HepG2 (cell line): ENCODE measurements around the gene NIFK. TPM values are rescaled to one million over a fixed set of nuclear protein-coding genes. Genes with fewer than 3 reads are reported as not detected.

Experiments
- ATAC-seq: fragments of 200-7000 bp; cut with Tn5 transposase; 3 replicates; pipeline ENCODE4 v1.9.1; 2020; ENCODE audit warnings: mild to moderate bottlenecking, moderate library complexity
- BruUV-seq: library from RNA; stranded (reverse); fragments of 400-500 nt; replicated peaks from 2 replicates; lab custom pipeline; 2021; lab: Mats Ljungman, UMichigan
- CTCF ChIA-PET: fragments of 300-600 bp; formaldehyde crosslinking; extraction: SDS; loops from one replicate; lab custom pipeline; 2021; ENCODE audit warnings: low total read pairs, inconsistent platforms, low intra/inter-chr PET ratio; lab: Yijun Ruan, JAX
- POLR2A ChIA-PET: fragments of 350-600 bp; sonication (Branson Sonifier 250); formaldehyde crosslinking; loops from one replicate; lab custom pipeline; 2020; ENCODE audit warnings: antibody characterized with exemption, inconsistent platforms; lab: Yijun Ruan, JAX
- DNase-seq: peaks from one replicate; pipeline ENCODE4 v3.0.0-alpha.2; 2015; ENCODE audit warnings: low spot score
- FAIRE-seq: peaks from 3 replicates; lab custom pipeline; 2011; peaks lifted over from hg19 to GRCh38; lab: Jason Lieb, UNC
- H2AFZ ChIP-seq: one replicate; pipeline ENCODE4 v1.6.1; 2011; ENCODE audit warnings: low read length, inconsistent platforms
- H3K27ac ChIP-seq: fragments of 300-600 bp; 3 replicates; pipeline ENCODE4 v1.8.0; 2011; ENCODE audit warnings: mixed run types, mild to moderate bottlenecking, mixed read lengths, low read length, inconsistent platforms; ENCODE audit not compliant: insufficient read depth; ENCODE audit errors: extremely low read length
- H3K27me3 ChIP-seq, 2 experiments: fragments of 200-600 bp in 1 of 2; 2 replicates in 1 of 2; 3 replicates in 1 of 2; pipeline versions ENCODE4 v1.6.0 to v1.8.0; 2011; ENCODE audit warnings: low read length in 2 of 2, mild to moderate bottlenecking in 2 of 2, moderate library complexity in 2 of 2, inconsistent platforms in 1 of 2; ENCODE audit not compliant: insufficient read depth in 2 of 2, control insufficient read depth in 1 of 2
- H3K36me3 ChIP-seq, 2 experiments: fragments of 200-600 bp in 1 of 2; replicated peaks in 1 of 2; 2 replicates in 1 of 2; 3 replicates in 1 of 2; pipeline versions ENCODE4 v1.5.1 to v1.8.0; 2011; ENCODE audit warnings: low read length in 2 of 2, inconsistent platforms in 1 of 2; ENCODE audit not compliant: insufficient read depth in 2 of 2, control insufficient read depth in 1 of 2
- H3K4me1 ChIP-seq: 2 replicates; pipeline ENCODE4 v1.5.1; 2012; ENCODE audit warnings: low read length, inconsistent platforms; ENCODE audit not compliant: insufficient read depth
- H3K4me2 ChIP-seq: 2 replicates; pipeline ENCODE4 v1.6.0; 2011; ENCODE audit warnings: low read depth, low read length, inconsistent platforms
- H3K4me3 ChIP-seq, 3 experiments: fragments of 200-600 bp in 1 of 3; sonication (generic), shearing (Covaris generic) in 1 of 3; replicated peaks in 1 of 3; 2 replicates each; pipeline ENCODE4 v1.5.1; 2011 to 2016; ENCODE audit warnings: low read length in 3 of 3, inconsistent platforms in 2 of 3, low read depth in 2 of 3, mild to moderate bottlenecking in 2 of 3, control low read depth in 1 of 3, mixed read lengths in 1 of 3; ENCODE audit not compliant: insufficient read depth in 1 of 3
- H3K79me2 ChIP-seq: one replicate; pipeline ENCODE4 v1.6.1; 2011; ENCODE audit warnings: low read length, inconsistent platforms; ENCODE audit not compliant: insufficient read depth
- H3K9ac ChIP-seq: 2 replicates; pipeline ENCODE4 v1.6.0; 2011; ENCODE audit warnings: mild to moderate bottlenecking, low read depth, low read length, inconsistent platforms; ENCODE audit not compliant: insufficient read depth
- H3K9me3 ChIP-seq: 2 replicates; pipeline ENCODE4 v1.5.1; 2012; ENCODE audit warnings: mild to moderate bottlenecking, low read length
- H4K20me1 ChIP-seq: 2 replicates; pipeline ENCODE4 v1.6.0; 2011; ENCODE audit warnings: inconsistent platforms, mild to moderate bottlenecking, low read length, moderate library complexity; ENCODE audit not compliant: insufficient read depth
- ISX ChIP-seq: sonication (generic); formaldehyde crosslinking; conservative IDR thresholded peaks from 2 replicates; pipeline ENCODE4 v1.5.0; 2020; ENCODE audit warnings: missing genetic modification reagents
- MAF1 ChIP-seq: sonication (generic); formaldehyde crosslinking; IDR thresholded peaks from 2 replicates; pipeline ENCODE4 v1.5.0; 2020; ENCODE audit warnings: missing genetic modification reagents, borderline replicate concordance
- MAFF ChIP-seq: IDR thresholded peaks from 2 replicates; pipeline ENCODE4 v1.6.1; 2011; ENCODE audit warnings: low read depth, low read length, improper control_type of control experiment
- MAFK ChIP-seq, 2 experiments: IDR thresholded peaks in 1 of 2; conservative IDR thresholded peaks in 1 of 2; 2 replicates each; pipeline ENCODE4 v1.6.1; 2011; ENCODE audit warnings: improper control_type of control experiment in 2 of 2, low read length in 2 of 2
- NCOR1 ChIP-seq: fragments of 200-600 bp; sonication (generic); IDR thresholded peaks from 2 replicates; pipeline ENCODE4 v1.7.0; 2017; ENCODE audit warnings: antibody characterized with exemption, low read length, borderline replicate concordance
- NFE2L2 ChIP-seq: fragments of 150-350 bp; IDR thresholded peaks from 2 replicates; pipeline ENCODE4 v1.6.1; 2014; ENCODE audit warnings: low read length
- SMAD1 ChIP-seq: sonication (generic); formaldehyde crosslinking; IDR thresholded peaks from 2 replicates; pipeline ENCODE4 v1.4.0; 2020; ENCODE audit warnings: missing genetic modification reagents, low read depth, mild to moderate bottlenecking, borderline replicate concordance
- TFDP2 ChIP-seq: sonication (generic); formaldehyde crosslinking; IDR thresholded peaks from 2 replicates; pipeline ENCODE4 v1.4.0; 2020; ENCODE audit warnings: missing genetic modification reagents
- ZGPAT ChIP-seq: IDR thresholded peaks from 2 replicates; pipeline ENCODE4 v1.6.1; 2016; ENCODE audit warnings: mild to moderate bottlenecking
- ZKSCAN1 ChIP-seq: fragments of 150-350 bp; IDR thresholded peaks from 2 replicates; pipeline ENCODE4 v1.6.1; 2014; ENCODE audit warnings: low read length
- ZNF468 ChIP-seq: sonication (generic); formaldehyde crosslinking; IDR thresholded peaks from 2 replicates; pipeline ENCODE4 v1.8.0; 2022; ENCODE audit warnings: mild to moderate bottlenecking, moderate library complexity, missing genetic modification reagents
- ZNF646 ChIP-seq: sonication (generic); formaldehyde crosslinking; IDR thresholded peaks from 2 replicates; pipeline ENCODE4 v1.9.0; 2021; ENCODE audit warnings: mild to moderate bottlenecking, missing genetic modification reagents
- WGBS: methylation state at CpG from one replicate; pipeline ENCODE4 v1.1.6; 2017; ENCODE audit warnings: low lambda C conversion rate; 5-methylcytosine and 5-hydroxymethylcytosine counted together
- in situ Hi-C: cut with HindIII; loops from 2 replicates; pipeline ENCODE4 v1.10.0; 2017; ENCODE audit warnings: low pct_unique_long_range_greater_than_20kb; ENCODE audit not compliant: extremely low pct_ligation_motif_present
- intact Hi-C: fragments of 100-400 bp; cut with micrococcal nuclease; formaldehyde crosslinking; loops from one replicate; pipeline ENCODE4 v1.10.0; 2022; ENCODE audit not compliant: unreplicated experiment
- polyA plus RNA-seq, 8 experiments: library from polyadenylated mRNA; depleted of rRNA in 3 of 8; stranded (reverse) in 7 of 8; unstranded in 1 of 8; fragments of >200 nt; fragmentation: Illumina TruSeq in 4 of 8; extraction: Trizol in 4 of 8; gene quantifications; 2 replicates each; pipeline versions ENCODE4 v1.2.1 to v1.2.3, GENCODE V29; 2011 to 2016; ENCODE audit warnings: low read depth in 4 of 8, missing spikeins in 1 of 8, mixed read lengths in 1 of 8; ENCODE audit not compliant: insufficient read depth in 1 of 8
- total RNA-seq, 5 experiments: library from RNA; depleted of rRNA; stranded (reverse); fragments of >200 nt; fragmentation: Illumina TruSeq; extraction: Trizol; gene quantifications; 2 replicates each; pipeline ENCODE4 v1.2.3, GENCODE V29; 2016; ENCODE audit warnings: low read depth in 1 of 5

Gene NIFK
- total and polyA plus RNA-seq, 2 of the 13 experiments (the other 11 are each of a cell fraction or from before 2014, with no cell fraction given), result 19.6 to 105 TPM

- FAIRE-seq, result no peak
Measured at GRCh38 chr2:121783180-121783579, 46.5 kb upstream of the NIFK start.

More at GRCh38 chr2:121783180-121783579, 46.5 kb upstream of the NIFK start:
- POLR2A ChIA-PET, result no interaction called here
- WGBS, result 0% methylated on average over 2 of the region's 2 CpGs
- in situ Hi-C loops, result no loop called here
- H3K9ac ChIP-seq, result no peak overlapping the region
- CTCF ChIA-PET, result no interaction called here
- H2AFZ ChIP-seq, result no peak overlapping the region
- no peak overlapping the region for H3K27ac ChIP-seq
- no peak overlapping the region for H3K4me2 ChIP-seq
- DNase-seq, result no peak
- no peaks in the 10 kb centered on the region for H3K79me2 ChIP-seq
- intact Hi-C loops, result no loop called here
- no peaks in the 10 kb centered on the region for H4K20me1 ChIP-seq
- H3K4me1 ChIP-seq, result peaks cover 17% of the 10 kb centered on the region
- H3K4me3 ChIP-seq, result no peak overlapping the region
- BruUV-seq, result no TSS peak
- no peaks in the 10 kb centered on the region for H3K9me3 ChIP-seq
- ATAC-seq, result no peak
- TF ChIP-seq MAFF (peak; percentile 75), SMAD1 (no peak), ZGPAT (CRISPR knock-in tag) (no peak), NCOR1 (no peak), ZNF468 (CRISPR knock-in tag) (no peak), NFE2L2 (0 out of 2 replicates have a peak, but pooled peaks have one; percentile 20), ZNF646 (CRISPR knock-in tag) (no peak), MAFK (conservative IDR thresholded peaks at IDR 0.05 in 1 of 2, IDR thresholded peaks at IDR 0.05 in 1 of 2; ENCODE audit: low read length in 2 of 2) (peak; percentile 57 to 85; a peak in 3 of 4 replicates), ISX (CRISPR knock-in tag) (no peak), TFDP2 (no peak), MAF1 (CRISPR knock-in tag) (no peak), ZKSCAN1 (no peak)
- H3K36me3 ChIP-seq, result no peaks in the 10 kb centered on the region
- H3K27me3 ChIP-seq, result peaks cover 0 to 11% of the 10 kb centered on the region in 2 experiments
